Small intestine (tissue), 7 donors: ENCODE measurements around the gene PAX1. TPM values are rescaled to one million over a fixed set of nuclear protein-coding genes. Genes with fewer than 3 reads are reported as not detected.

Experiments
- DNase-seq, 2 donors: peaks; one replicate each; pipeline versions ENCODE4 v3.0.0 to v3.0.0-alpha.2; 2013
- FAIRE-seq: peaks from 2 replicates; lab custom pipeline; 2012; peaks lifted over from hg19 to GRCh38; lab: Jason Lieb, UNC
- H3K27ac ChIP-seq, 3 donors: one replicate each; pipeline ENCODE4 v1.5.1; 2013; ENCODE audit warnings: low read length in 2 of 3, mild to moderate bottlenecking in 2 of 3, control low read depth in 1 of 3, inconsistent platforms in 1 of 3, low read depth in 1 of 3, moderate library complexity in 1 of 3
- H3K27me3 ChIP-seq, 3 donors: one replicate each; pipeline ENCODE4 v1.6.1; 2013; ENCODE audit warnings: low read length in 3 of 3, inconsistent platforms in 1 of 3; ENCODE audit not compliant: control insufficient read depth in 3 of 3, insufficient read depth in 3 of 3
- H3K36me3 ChIP-seq, 3 donors: one replicate each; pipeline ENCODE4 v1.6.1; 2013; ENCODE audit warnings: low read length in 3 of 3, inconsistent platforms in 1 of 3, low read depth in 1 of 3, mild to moderate bottlenecking in 1 of 3, moderate library complexity in 1 of 3; ENCODE audit not compliant: control insufficient read depth in 3 of 3, insufficient read depth in 2 of 3
- H3K4me1 ChIP-seq, 3 donors: one replicate each; pipeline ENCODE4 v1.6.1; 2013; ENCODE audit warnings: low read length in 2 of 3, inconsistent platforms in 1 of 3, low read depth in 1 of 3, mild to moderate bottlenecking in 1 of 3, moderate library complexity in 1 of 3; ENCODE audit not compliant: control insufficient read depth in 3 of 3, insufficient read depth in 2 of 3
- H3K4me3 ChIP-seq, 3 donors: one replicate each; pipeline ENCODE4 v1.5.1; 2013; ENCODE audit warnings: low read length in 3 of 3, control low read depth in 1 of 3, inconsistent platforms in 1 of 3, low read depth in 1 of 3, mild to moderate bottlenecking in 1 of 3, moderate library complexity in 1 of 3
- H3K9me3 ChIP-seq, 2 donors: one replicate each; pipeline ENCODE4 v1.6.1; 2013; ENCODE audit warnings: low read depth in 1 of 2, low read length in 1 of 2; ENCODE audit not compliant: control insufficient read depth in 2 of 2, insufficient read depth in 1 of 2
- WGBS, 3 donors: extraction: QIAGEN DNeasy Blood & Tissue Kit; methylation state at CpG; one replicate each; pipeline ENCODE4 v1.1.7; 2013; 5-methylcytosine and 5-hydroxymethylcytosine counted together
- polyA plus RNA-seq, 4 donors: library from polyadenylated mRNA; stranded (reverse) in 3 of 4; unstranded in 1 of 4; fragments of 200-250 nt in 3 of 4; fragments of 120-200 nt in 1 of 4; gene quantifications; one replicate each; pipeline versions ENCODE4 v1.2.1 to v1.2.3, GENCODE V29; 2013
- donor health status: healthy with polysubstance abuse.
- donor health status: control.
- donor health status: control.
- donor health status: Bipolar disorder and iron deficiency.
- donor health status: healthy.

PAX1 gene
- polyA plus RNA-seq, 4 donors: 0.03 TPM; not detected in 3

DNA sequence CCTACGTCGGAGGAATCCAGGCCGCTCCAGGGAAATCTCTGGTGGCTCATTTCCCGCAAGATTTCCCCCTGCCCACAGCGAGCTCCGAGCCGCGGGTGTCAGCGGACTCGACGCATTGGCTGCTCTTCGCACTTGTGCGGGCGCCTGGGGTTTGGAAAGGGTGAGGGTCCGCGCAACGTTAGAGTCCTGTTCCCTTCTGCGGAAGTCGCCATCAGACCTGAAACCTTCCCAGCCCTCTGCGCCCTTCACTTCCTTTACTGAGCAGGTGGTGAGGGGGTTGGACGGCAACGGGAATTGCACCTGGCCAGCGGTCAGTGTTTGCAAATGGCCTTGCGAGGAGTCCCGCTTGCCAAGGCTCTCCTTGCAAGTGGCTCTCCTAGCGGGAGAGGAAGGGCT, 8.4 kb downstream of the PAX1 start:
- Histone ChIP-seq H3K27ac (no peak overlapping the region), H3K36me3 (no peaks in the 10 kb centered on the region), H3K9me3 (no peaks in the 10 kb centered on the region), H3K27me3 (peaks cover 22 to 60% (median 44%) of the 10 kb centered on the region in 3 donors), H3K4me1 (no peaks in the 10 kb centered on the region), H3K4me3 (no peak overlapping the region)
- FAIRE-seq (no peak), DNase-seq (no peak)
- 4 to 11% (median 9%) methylated on average over 26 of the region's 26 CpGs for WGBS, 3 donors

DNA sequence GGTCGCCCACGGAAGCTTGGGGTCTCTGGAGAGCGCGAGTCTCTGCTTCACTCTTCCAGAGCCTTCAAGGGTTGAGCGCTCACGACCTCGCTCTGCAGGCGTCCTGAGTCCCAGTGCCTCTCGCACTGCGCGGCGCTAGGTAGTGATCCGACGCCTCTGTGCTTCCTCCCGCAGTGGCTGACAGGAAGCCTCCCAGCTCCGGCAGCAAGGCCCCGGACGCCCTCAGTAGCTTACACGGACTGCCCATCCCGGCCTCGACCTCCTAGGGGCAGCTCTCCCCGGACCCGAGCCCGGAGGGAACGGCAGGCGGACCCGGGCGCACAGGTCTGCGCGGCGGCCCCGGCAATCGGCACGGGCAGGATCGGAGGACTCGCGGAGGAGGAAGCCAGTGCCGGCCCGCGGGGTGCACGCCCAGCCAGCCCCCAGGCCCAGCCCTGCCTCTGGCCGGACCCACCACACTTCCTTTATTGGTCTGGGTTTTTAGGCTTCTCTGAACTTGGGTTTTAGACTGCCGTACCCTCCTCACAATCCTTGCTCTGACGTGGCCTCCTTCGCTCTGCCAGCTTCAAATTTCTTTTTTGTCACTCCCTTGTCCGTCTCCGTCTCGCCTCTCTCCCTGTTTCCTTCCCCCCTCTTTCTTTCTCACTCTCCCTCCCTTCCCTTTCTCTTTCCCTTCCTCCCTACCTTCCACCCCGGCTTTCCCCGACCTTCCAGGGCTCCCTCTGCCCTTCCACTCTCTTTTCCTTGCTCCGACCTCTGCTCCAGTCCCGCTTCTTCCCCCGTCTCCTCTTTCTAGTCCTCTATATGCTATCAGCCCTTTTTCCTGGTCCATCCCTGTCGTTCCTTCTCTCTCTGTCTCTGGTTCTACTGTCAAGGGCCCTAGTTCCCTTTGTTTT, 9.1 kb downstream of the PAX1 start:
- Histone ChIP-seq H3K27me3 (peaks cover 22 to 54% (median 37%) of the 10 kb centered on the region in 3 donors), H3K9me3 (no peaks in the 10 kb centered on the region), H3K36me3 (no peaks in the 10 kb centered on the region), H3K4me3 (no peak overlapping the region), H3K27ac (no peak overlapping the region), H3K4me1 (no peaks in the 10 kb centered on the region)
- 4 to 13% (median 4%) methylated on average over 39 to 54 of the region's 54 CpGs for WGBS, 3 donors
- FAIRE-seq (no peak), DNase-seq (no peak)

DNA sequence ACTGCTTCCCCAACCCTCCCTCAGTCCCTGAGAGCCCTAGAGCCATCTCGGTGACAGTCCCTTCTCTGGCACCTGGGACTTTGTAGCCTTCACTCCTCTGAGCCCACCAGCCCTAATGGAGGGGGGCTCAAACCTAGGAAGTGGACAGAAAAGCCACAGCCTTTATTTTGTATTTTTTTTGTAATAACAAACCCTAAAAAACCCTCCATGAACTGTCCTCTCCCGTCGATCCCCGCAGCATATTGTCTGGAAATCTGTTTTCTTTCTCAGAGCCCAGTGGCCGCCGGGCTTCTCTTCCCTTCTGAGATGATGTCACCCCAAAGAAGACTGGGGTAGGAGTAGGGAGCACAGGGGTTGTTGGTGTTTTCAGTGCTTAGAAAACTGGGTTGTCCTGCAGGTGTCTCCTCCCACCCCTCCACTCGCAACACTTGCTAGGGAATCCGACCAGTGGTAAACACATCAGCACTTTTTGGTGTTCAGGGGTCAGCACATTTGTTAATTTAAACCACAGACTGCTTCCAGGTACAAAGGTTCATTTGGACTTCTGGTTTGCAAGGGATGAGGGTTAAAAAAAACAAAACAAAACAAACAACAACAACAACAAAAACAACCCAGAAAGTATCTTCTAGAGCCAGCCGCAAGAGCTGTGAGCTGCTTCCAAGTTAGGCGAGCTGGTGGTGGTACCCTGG, 9.9 kb downstream of the PAX1 start:
- no peak overlapping the region for H3K4me3 ChIP-seq
- FAIRE-seq (no peak), DNase-seq (no peak)
- WGBS, 3 donors: 6 to 9% (median 8%) methylated on average over 10 of the region's 10 CpGs
- no peak overlapping the region for H3K27ac ChIP-seq
- H3K36me3 ChIP-seq: no peaks in the 10 kb centered on the region
- H3K27me3 ChIP-seq: peaks cover 22 to 48% (median 33%) of the 10 kb centered on the region in 3 donors
- H3K4me1 ChIP-seq: no peaks in the 10 kb centered on the region
- H3K9me3 ChIP-seq: no peaks in the 10 kb centered on the region

DNA sequence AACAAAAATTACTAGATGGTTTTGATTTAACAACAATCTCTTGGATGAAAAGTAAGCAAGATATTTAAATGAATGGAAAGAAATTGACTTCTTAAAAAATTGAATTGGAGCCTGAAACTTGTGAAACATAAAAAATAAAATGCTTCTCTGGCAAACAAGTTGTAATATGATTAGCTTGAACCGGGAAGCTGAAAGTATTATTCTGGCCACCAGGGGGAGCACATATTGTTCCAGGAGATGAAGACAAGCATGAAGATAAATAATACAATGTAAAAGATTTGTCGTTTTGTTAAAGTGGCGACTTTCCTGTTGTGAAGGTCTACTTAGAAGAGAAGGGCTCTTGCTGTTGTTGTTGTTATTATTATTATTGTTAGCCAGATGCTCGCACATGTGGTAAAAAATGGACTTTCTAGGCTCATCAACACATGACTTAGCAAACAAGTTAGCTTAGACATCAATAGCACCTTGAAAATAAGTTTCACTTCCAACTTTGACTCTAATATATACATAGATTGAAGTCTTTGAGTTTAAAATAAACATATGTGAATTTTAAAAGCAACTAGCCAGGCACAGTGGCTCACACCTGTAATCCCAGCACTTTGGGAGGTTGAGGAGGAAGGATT, 14.2 kb downstream of the PAX1 start:
- H3K27me3 ChIP-seq: peaks cover 5 to 20% (median 13%) of the 10 kb centered on the region in 3 donors
- H3K9me3 ChIP-seq: no peaks in the 10 kb centered on the region
- H3K36me3 ChIP-seq: no peaks in the 10 kb centered on the region
- peak; percentile 49 to 57 for DNase-seq
- H3K4me1 ChIP-seq: no peaks in the 10 kb centered on the region
- no peak overlapping the region for H3K27ac ChIP-seq
- no peak overlapping the region for H3K4me3 ChIP-seq
- 5 to 7% (median 6%) methylated on average over 4 of the region's 4 CpGs for WGBS, 3 donors
- FAIRE-seq: no peak

DNA sequence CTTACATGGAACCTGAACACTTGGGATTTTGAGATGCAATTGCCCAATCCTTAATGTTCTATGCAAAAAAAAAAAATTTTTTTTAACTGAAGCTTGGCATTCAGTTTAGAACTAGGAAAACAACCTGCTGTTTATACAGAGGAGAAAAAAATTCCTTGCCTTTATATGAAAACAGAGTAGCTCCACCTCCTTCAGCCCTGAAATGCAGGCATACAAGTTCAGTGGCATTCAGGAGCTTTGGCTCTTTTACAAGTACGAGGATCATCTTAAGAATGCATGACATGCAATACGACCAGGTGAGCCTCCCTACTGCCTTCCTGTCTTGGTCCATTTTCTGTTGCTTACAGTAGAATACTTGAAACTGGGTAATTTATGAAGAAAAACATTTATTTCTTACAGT, 20.4 kb downstream of the PAX1 start:
- no peak overlapping the region for H3K4me3 ChIP-seq
- H3K36me3 ChIP-seq: no peaks in the 10 kb centered on the region
- no peaks in the 10 kb centered on the region for H3K4me1 ChIP-seq
- no peak overlapping the region for H3K27ac ChIP-seq
- WGBS, 3 donors: 39 to 59% (median 44%) methylated on average over 2 of the region's 2 CpGs
- no peaks in the 10 kb centered on the region for H3K9me3 ChIP-seq
- DNase-seq: no peak
- peaks cover 0 to 2% (median 0%) of the 10 kb centered on the region in 3 donors for H3K27me3 ChIP-seq
- no peak for FAIRE-seq

DNA sequence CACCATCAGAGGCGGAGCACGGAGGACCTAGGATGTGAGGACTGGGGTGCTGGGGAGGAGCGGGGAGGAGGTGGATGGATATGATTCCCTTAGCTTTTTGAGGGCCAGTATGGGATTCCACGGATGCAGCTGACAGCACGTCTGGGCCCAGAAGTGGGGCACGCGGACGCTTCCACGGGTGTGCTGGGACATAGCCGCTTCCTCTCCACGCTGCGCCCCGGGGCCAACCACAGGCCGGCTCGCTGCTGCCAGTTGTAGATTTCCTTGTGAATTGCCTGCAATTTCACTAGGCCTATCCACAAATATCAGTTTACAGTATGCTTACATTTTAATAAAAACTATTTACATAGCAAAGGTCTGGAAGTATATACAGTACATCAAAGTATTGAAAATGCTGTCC, 23.9 kb downstream of the PAX1 start:
- no peak overlapping the region for H3K27ac ChIP-seq
- H3K9me3 ChIP-seq: no peaks in the 10 kb centered on the region
- 83 to 92% (median 90%) methylated on average over 15 of the region's 15 CpGs for WGBS, 3 donors
- FAIRE-seq: no peak
- no peaks in the 10 kb centered on the region for H3K4me1 ChIP-seq
- no peak for DNase-seq
- H3K36me3 ChIP-seq: no peaks in the 10 kb centered on the region
- no peaks in the 10 kb centered on the region for H3K27me3 ChIP-seq
- no peak overlapping the region for H3K4me3 ChIP-seq

DNA sequence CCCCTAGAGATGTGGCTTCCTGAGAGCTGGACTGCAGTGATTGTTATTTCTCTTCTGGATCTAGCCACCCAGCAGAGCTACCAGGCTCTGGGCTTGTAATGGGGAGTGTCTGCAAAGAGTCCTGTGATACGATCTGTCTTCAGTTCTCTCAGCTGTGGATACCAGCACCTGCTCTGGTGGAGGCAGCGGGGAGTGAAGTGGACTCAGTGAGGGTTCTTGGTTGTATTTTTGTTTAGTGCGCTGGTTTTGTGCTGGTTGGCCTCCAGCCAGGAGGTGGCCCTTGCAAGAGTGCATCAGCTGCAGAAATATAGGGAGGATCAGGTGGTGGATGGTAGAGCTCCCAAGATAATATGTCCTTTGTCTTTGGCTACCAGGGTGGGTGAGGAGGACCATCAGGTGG, 33.7 kb downstream of the PAX1 start:
- no peak overlapping the region for H3K27ac ChIP-seq
- FAIRE-seq (no peak), DNase-seq (no peak)
- no peak overlapping the region for H3K4me3 ChIP-seq
- 75 to 82% (median 81%) methylated on average over 3 of the region's 3 CpGs for WGBS, 3 donors
- H3K9me3 ChIP-seq: peaks cover 0 to 6% of the 10 kb centered on the region in 2 donors
- no peaks in the 10 kb centered on the region for H3K4me1 ChIP-seq
- no peaks in the 10 kb centered on the region for H3K36me3 ChIP-seq
- no peaks in the 10 kb centered on the region for H3K27me3 ChIP-seq

DNA sequence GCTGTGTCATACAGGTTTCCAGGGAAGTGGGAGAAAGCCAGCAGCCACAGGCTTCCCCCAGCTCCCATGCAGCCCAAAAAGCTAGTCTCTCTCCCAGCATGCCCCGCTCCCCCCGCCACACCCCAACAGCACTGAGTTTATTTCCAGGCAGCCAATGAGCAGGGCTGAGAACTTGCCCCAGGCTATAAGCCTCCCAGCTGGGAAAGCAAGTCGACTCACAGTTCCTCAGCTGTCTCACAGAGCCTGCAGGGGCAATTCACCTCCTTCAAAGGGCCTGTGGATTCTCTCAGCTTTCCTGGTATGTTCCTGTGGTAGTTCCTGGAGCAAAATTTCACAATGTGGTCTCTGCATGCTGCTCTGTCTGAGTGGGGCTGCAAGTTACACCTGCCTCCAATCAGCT, 34.2 kb downstream of the PAX1 start:
- H3K4me3 ChIP-seq: no peak overlapping the region
- WGBS, 3 donors: 67 to 74% (median 68%) methylated on average over 3 of the region's 3 CpGs
- DNase-seq (no peak), FAIRE-seq (no peak)
- no peaks in the 10 kb centered on the region for H3K27me3 ChIP-seq
- no peaks in the 10 kb centered on the region for H3K4me1 ChIP-seq
- no peak overlapping the region for H3K27ac ChIP-seq
- peaks cover 0 to 6% of the 10 kb centered on the region in 2 donors for H3K9me3 ChIP-seq
- no peaks in the 10 kb centered on the region for H3K36me3 ChIP-seq
